NCI-H69 (cell line): ENCODE data around the gene IKZF2.

Source experiments
- DNase-seq: peaks from one replicate; lab custom pipeline; 2025; lab: John Stamatoyannopoulos, UW

The IKZF2 gene

DNA sequence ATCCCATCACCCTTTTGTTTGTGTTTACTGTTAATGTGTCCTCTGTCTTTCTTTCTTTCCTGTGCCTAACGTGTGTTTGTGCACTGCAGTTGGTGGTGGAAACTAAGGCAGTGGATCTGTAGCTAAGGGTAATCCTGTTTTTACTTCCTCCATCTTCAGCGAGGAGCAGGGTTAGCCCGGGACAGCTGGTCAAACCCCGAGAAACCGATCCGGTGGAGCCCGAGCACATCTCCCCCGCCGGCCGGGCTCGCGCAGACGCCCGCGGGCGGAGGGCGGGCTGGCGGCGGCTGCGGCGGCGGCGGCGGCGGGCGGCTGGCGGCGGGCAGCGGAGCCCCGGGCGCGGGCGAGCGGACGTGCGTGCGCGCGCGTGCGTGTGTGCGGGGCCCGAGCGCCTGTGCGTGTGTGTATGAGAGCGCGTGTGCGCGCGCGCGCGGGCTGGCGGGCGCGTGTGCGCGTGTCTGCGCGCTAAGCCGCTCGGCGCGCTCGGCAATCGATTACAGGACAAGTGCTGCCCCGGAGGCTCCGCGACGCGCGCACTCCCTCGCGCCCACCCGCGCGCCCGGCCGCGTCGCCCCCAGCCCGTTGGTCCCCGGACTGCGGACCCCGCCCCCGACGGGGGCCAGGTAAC lies at the start of gene IKZF2:
IKZF2 (minus strand) TSS at position 176 of the 628 bp plus-strand sequence. CDS start 2,983 bp downstream, outside the sequence.
- DNase-seq = peak; percentile 78

DNA sequence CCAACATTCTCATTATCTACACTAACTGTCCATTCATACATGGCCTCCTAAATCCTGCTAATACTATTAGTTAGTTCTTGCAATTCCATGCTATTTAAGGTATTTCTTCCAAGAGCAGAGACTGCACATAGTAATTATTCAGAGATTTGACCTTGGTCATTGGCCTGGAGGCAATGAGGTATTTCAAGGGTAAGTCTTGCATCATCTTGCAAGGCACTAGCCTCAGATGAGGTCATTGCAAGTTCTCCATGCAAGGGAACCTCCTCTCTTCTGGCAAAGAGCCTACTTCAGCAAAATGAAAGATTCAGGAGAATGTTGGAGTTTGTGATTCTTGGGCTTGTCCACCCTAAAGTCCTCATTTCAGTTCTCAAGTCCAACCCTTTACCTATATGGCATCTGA lies 48.5 kb upstream of the IKZF2 start:
- no peak for DNase-seq

DNA sequence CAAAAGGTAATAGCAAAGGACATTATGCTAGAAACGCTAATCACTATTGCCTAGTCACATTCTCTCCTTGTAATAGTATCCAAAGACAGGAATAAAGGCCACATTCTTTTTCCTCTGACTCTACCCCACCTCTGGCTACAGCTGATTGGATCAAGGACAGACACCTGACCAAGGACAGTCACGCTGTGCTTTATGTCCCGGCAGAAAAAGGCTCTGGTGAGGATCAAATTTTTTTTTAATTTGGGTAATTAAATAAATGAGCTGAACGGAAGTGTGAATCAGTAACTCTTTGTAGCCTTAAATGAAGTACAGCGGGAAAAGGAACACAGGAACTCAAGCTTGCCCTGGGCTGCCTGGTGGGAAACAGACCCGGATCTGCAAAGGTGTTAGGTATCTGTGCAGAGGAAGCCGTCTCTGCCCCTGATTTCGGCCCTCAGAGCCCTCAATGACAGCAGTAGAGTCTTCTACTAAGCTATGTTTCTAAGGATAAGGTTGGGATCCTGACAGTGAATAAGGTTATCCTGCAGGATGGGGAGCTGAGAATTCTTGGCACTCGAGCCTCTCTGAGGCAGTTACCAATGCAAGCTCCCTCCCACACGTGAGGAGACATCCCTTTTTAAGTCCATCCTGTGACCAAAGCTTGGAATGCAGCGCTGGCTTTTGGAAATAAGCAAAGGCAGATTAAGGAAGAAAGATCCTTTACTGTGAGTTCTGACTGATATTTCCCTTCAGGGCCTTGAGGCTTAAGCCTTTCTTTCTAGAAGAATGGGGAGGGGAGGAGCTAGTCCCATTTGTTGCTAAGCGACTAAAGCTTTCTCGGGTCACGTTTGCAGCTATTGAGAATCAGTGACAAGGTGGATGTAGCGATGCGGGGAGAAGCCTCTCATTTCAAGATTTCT lies 37.8 kb upstream of the IKZF2 start:
- DNase-seq = peak; percentile 55

DNA sequence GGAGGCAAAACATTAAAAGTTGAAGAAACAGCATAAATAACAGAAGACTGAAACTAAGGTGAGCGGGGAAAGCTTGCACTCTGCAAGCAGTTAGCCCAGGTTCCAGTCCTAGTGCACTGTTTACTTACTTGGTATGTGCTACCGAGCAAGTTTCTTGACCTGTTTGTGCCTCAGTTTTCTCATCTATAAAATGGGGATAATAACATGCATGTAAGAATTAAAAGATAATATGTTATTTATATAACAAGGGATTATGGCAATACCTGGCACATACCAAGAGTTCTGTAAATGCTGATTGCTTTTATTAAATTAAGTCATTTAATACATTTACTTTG lies 37.1 kb upstream of the IKZF2 start:
- DNase-seq = no peak

DNA sequence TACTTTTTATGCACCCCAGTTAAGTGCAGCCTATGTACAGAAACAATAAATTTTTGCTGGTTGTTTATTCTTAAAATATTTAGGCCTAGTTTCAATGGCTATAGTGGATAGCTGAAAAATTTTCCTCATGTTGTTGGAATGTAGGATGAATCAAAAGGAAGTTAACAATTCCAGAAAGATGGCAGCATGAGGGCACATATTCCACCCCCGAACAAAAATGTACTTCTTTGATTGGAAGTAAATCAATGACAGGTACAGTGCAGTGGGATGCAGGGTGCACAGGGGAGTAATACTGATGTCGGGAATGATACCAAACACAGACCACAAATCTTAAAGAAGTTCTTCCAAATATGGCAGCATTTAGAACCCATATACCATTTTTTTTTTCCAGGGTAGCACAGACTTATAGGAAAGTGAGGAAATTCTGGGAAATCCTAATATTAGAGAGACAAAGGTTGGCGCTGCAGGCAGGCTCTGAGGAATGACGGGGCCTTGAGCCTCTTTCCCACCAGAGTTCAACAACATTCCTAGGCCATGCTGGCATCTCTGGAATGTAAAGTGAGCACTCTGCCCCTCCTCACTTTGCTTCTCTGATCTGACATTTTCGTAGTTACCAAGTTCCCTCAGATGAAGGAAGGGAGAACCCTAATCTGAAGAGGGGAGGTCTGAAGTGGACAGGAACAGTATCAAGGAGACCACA lies 36.6 kb upstream of the IKZF2 start:
- DNase-seq = no peak

DNA sequence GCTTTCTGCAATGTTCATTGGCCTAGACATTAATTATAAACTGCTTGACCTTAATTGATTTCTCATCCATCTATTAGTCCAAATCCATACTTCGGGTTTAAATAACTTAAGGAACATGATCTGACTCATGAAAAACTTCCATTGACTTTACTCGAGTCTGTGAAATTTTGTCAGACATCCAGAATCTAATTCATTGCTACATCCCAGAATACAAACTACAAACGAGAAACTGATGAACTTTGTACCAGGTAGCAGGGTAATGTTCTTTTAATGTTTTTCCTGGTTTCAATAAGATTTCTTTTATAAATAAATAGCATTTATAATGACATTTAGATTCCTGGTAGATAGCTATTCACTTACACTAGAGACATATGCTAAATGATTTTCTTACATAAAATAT lies 36.0 kb upstream of the IKZF2 start:
- DNase-seq = no peak

DNA sequence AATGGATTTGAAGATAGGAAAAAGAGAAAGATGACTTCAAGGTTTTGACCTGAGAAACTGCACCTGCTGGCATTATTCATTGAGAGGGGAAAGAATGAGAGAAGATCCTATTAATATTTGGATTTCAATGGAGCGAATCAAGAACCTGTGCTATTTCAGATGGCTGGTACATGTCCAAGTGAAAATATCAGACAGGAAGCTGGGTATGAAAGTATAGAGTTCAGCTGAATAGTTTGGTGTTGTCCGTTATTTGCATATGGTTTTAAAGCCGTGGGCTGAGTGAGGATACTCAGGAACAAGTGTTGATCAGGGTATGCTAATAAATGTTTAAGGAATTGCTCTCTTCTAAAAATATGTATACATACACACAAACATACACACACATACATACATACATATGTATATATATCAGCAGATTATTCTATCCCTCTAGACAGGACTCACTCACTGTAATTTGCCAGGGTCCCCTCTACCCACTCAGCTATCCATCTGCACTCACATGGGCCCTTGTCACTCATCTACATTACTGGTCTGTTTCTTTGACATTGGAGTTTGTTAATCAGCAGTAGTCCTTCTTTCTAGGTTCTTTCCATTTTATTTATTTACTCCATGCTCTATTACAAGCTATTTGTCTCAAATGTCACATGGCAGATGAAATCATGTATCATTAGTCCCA lies 33.9 kb upstream of the IKZF2 start:
- no peak for DNase-seq

DNA sequence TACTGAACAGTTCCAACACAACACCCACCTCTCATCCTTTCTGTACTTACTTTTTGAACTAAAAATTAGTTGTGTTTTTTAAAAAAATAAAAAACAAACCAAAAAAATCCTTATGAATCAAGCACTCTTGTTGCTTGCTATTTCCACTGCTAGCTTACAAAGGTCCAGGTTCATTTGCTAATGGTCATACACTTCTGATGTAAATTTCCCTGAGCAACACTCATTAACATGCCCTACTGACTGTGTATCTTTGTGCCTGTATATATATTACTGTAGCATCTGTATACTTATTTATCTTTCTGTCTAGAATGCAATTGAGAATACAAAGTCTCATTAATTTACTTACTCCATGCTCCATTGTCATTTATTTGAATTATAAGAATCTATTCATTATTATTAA lies 30.3 kb upstream of the IKZF2 start:
- no peak for DNase-seq

DNA sequence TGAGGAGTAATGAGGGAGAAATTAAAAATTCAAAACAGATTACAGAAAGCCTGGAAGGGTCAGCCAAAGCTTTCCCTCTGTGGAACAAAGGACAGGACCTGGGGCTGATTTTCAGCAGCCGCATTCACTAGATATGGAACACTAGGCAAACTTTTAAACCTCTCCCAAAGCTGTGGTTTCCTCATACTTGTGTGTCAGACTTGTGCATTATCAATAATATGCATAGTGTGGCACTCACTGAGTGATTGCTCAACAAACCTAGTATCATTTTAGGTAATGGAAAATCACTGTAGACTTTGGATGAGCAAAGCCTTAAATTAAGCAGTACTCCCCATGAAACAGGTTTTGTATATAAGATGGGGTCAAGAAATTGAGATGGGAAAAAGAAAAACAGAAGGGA lies 26.3 kb upstream of the IKZF2 start:
- DNase-seq = no peak

DNA sequence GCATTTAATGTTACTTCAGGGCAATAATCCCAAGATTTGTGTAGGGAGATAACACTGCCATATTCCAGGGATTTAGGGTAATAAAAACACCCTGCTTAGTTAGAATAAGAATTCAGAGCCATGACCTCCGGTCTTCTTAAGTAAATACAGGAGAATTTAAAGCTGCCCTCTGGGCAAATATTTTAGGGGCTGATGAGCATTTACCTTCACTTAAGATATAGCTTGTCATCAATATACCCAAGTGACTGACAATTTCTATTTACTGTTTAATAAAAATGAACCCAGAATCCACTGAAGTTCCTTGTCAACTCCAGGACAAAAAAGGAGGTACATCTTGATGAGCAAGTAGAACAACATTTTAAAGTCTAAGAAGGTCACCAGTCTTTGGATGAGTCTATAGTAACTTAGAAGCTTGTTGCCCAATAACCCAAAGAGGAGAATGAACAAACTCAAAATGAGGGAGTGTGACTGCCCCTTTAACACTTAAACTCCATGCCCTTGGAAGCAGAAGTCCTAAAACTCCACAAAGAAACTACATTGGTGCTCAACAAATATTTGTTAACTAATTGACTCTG lies 24.3 kb upstream of the IKZF2 start:
- no peak for DNase-seq

DNA sequence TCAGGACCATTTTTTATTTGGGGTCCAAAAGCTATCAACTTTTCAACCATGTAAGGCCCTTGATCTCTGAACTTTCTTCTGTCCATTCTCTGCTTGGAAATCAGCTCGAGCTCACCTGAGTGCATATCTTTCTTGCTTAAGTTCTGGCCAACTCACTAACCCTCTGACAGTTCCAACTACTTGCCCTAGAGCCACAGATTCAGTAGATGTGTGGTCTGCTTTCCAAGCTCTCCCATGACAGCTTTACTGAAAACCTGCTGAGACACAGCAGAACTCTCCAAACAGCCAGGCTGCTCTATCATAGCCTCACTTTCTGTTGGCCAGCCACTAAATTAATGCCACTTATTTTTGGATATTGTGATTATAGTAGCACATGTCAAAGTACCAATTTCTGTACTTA lies 21.2 kb upstream of the IKZF2 start:
- DNase-seq = no peak

DNA sequence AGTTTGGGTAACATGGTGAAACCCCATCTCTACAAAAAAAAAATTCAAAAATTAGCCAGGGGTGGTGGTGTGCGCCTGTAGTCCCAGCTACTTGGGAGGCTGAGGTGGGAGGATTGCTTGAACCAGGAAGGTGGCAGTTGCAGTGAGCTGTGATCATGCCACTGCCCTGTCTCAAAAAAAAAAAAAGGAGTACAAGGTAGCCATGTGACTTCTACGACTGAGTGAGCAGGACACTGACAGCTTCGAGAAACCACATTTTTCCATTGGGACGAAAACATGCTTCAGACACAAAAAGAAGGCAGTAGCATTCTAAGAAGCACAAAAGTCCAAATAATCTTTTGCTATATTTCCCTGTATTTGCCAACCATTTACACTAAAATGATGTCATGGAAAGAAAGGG lies 19.7 kb upstream of the IKZF2 start:
- DNase-seq = no peak

DNA sequence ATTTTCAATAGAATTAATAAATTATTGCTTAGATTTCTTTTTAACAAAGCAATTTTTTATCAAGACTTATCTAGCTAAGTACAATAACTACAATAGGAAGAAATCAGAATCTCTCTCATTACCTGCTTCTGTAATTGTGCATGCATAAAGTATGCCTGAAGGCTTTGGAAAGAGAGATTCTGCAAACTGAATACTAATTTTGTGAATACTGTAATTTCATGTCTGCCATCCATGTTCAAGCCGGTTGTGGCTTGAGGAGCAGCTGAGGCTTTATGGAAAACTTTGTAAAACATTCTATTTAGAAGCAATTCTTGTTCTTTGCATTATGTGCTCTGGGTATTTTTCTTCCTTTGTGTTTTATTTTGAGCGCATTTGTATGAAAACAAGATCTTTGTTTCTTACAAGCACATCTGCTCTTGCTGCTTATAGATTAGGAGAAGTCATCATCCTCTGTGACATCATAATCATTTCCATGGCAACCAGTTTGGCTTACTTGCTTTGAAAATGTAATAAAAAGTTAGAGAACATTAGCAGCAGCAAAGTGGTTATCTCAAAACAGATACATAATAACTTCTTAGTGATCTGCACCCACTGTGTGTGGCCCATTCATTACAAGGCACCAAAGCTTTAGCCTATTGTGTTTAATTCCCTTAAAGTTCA lies 16.0 kb upstream of the IKZF2 start:
- no peak for DNase-seq

DNA sequence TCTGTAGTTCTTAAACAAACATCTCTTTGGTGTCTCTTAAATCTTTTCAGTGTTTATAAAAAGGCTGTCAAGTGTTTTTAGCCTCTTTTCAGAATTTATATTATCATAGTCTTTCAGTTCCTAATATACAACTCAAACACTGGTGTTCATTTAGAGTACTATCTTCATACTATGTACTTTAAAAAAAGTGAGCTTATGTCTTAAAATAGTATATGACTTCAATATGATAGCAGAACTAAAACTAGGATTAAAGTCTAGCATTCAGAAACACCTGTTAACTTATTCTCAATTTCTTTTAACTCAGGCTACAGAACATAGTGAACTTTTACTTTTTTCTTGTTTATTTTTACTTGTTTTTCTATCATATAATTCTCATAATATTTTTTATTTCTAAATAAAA lies 14.7 kb upstream of the IKZF2 start:
- no peak for DNase-seq

DNA sequence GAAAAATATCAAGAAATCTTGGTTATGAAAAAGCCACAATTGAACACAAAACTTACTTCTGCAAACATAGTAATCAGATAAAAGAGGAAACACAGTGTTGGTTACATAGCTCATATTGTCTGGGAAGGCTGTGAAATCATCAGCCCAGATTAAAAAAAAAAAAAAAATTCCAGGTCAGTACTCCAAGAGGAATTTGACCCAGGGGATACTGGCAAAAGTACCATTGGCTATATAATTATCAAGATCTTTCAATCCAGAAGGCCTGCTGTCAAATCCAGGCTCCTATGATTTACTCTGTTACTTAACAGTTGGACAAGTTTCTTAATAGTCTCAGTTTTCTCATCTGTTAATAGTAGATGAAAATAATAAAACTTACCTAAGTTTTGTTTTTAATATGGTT lies 12.9 kb upstream of the IKZF2 start:
- DNase-seq = no peak

DNA sequence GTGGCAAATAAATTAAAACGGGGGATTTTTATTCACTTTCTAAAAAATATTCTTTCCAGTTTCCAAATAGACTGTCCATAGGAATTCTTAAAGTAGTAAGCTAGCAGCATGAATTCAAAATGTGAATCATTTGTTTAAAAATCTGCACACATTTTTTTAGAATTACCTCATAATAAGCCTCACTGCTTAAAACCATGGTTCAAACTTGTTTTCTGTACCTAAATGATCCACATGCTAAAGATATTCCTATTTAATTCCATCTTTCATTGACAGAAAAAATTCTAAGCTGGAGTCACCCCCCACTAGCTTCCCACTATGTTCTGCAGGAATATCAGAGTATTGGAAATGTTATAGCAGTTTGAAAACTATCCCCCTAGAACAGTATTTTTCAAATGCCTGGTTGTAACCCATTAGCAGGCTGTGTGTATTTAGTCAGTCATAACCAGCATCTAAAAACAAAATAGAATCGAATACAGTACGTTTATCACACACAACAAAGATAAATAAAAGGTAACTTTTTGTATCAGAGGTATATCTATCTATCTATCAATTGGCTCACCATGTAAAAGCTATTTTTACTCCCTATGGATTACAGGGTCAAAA lies 11.2 kb upstream of the IKZF2 start:
- no peak for DNase-seq

DNA sequence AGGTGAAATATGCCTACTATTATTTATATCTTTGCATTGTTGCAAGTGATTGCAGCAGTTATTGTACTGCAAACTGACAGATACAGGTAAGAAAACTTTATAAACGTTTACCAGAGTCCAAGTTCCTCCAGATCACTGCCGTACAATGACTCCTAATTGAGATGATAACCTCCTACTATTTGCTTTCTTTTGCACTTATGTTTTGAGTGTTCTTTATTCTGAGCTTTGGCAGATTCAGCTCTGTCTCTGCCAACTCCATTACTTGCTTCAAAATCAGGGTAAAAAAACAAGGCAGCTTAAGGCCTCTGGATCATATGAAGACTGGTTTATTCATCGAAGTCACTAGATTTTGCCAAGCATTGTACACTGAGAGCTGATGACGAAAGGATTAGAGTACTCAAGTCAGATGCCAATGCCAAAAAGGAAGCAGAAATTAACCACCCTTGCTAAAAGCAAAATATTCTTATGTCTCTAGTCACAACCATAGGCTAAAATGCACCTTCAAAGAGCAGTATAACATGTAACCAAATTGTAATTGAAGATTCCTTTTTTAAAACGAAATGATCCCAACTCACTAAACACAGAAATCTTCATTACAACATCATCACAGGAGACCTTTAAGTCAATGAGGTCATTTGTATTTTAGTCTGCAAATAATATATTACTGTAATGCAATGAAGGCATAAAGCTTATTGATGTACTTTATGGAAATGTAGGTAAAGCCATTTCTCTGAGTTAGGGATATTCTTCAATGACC lies 10.5 kb upstream of the IKZF2 start:
- DNase-seq = no peak

DNA sequence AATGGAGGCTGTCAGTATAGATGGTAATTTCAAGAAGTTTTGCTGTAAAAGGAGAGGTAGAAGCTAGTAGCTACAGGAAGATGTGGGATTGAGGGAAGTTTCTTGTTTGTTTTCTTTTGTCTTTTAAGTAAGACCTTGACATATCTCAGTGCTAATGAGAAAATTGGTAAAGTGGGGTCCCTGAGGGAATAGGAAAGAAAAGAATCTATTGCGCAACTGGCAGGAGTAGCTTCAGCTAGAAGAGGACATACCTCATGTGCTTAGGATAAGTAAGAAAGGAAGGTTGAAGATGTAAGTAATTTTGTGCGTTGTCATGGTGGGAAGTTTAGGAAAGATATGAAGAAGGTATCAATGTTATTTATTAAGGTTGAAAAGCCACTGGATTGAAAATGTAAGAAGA lies 8.4 kb upstream of the IKZF2 start:
- DNase-seq = no peak

DNA sequence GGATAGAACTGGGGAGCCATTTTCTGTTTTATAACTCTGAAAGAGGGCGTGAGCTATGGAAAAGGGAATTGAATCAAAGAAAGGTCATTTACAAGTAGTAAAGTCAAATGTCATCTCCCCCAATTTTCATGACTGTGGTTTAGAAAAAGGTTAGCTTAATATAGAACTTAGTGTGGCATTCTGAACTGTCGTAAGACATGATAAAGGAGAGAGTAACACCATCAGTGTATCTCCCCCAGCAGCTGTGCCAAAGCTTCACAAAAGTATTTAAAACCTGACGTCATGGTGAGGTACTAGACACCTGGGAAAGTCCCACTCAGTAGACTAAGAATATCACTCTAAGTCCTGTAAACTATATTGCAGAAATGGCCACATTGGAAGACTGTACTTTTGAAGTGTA lies 5.8 kb upstream of the IKZF2 start:
- no peak for DNase-seq

DNA sequence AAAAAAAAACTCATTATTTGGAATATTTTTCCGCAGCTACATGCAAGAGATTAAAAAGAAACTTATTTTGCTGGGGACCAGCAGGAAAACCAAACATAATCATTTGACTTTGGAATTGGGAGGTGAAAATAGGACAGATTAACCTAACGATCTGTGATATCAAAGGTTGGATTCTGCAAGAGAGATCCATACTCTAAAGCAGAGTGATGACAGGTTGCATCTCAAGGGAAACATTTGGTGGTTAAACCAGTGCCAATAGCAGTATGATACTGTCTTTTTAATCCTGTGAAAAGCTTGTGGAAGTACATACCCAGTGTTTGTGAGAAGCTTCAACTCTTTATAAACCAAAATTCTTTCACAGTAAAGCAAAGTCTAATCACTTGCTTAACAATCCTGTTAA lies 5.3 kb upstream of the IKZF2 start:
- no peak for DNase-seq

DNA sequence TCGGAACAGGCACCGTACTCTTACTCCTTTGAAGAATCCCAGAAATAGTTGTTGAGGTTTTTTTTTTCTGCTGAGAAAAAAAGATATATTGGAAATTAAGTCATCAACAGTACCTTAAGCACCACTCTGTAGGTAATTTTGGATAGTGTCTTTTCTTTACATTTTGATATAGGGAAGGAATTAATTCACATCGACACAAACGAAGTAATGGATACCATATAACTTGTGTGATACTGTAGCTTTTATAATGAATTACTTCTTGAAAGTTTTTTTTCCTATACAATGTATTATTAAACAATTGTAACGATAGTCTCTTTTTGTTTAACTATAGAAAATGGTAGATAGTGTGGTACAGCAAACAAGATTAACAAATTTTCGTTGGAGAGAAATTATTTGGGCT lies 1.5 kb upstream of the IKZF2 start:
- DNase-seq = no peak
